Measurements from ENCODE around the gene VRK1. TPM values are rescaled to one million over a fixed set of nuclear protein-coding genes. Genes with fewer than 3 reads are reported as not detected.

VRK1 gene
- polyA plus RNA-seq, 1 of the 3 experiments (the other 2 are of a cell fraction) = 9.1 TPM

DNA sequence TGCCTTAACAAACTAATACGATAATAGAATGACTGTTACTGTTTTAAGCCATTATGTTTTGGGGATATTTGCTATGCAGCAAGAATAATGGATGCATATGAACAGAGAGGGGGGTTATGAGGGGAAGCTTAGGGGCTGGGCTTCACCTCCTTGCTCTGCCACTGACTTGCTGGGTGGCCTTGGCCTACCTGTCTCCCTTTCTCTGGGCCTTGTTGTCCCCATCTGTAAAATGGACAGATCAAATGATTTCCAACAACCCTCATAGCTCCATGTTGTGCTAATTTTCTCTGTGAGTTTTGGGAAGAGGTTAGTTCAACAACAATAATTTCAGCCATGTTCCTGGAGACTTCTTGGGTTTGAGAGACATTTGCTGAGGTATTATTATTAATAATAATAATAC, 119.6 kb downstream of the VRK1 start:
- ChIA-PET CTCF (no interaction called here), POLR2A (no interaction called here)
- H3K79me2 ChIP-seq (ENCODE audit: insufficient read depth) = no peaks in the 10 kb centered on the region
- no peak for TF ChIP-seq EP300 (IDR thresholded peaks at IDR 0.05; ENCODE audit: borderline replicate concordance in 1 of 2, low read depth in 1 of 2, low read length in 1 of 2)
- no peak for TF ChIP-seq MEF2A (IDR thresholded peaks at IDR 0.05; ENCODE audit: borderline replicate concordance, low read depth)
- TF ChIP-seq, protein P1, sequence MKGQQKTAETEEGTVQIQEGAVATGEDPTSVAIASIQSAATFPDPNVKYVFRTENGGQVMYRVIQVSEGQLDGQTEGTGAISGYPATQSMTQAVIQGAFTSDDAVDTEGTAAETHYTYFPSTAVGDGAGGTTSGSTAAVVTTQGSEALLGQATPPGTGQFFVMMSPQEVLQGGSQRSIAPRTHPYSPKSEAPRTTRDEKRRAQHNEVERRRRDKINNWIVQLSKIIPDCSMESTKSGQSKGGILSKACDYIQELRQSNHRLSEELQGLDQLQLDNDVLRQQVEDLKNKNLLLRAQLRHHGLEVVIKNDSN (IDR thresholded peaks at IDR 0.05; ENCODE audit: borderline replicate concordance, low read depth) = no peak
- TF ChIP-seq FOXM1 (IDR thresholded peaks at IDR 0.05; ENCODE audit: low read depth) = no peak
- no peaks in the 10 kb centered on the region for H3K9me2 ChIP-seq
- no peaks in the 10 kb centered on the region for H3K36me3 ChIP-seq (replicated peaks in 1 of 2; ENCODE audit: control insufficient read depth in 1 of 2, insufficient read depth in 2 of 2, low read length in 1 of 2)
- H3K27me3 ChIP-seq (ENCODE audit: insufficient read depth) = no peaks in the 10 kb centered on the region
- no peak overlapping the region for H3K9ac ChIP-seq
- no peaks in the 10 kb centered on the region for H3K9me3 ChIP-seq
- H3K4me1 ChIP-seq (ENCODE audit: control insufficient read depth in 1 of 2, insufficient read depth in 2 of 2, low read depth in 1 of 2, low read length in 1 of 2) = no peaks in the 10 kb centered on the region; a peak in 2 of 4 replicates
- no peak overlapping the region for H3K4me3 ChIP-seq (ENCODE audit: low read depth in 2 of 2, low read length in 1 of 2)
- no peaks in the 10 kb centered on the region for H4K20me1 ChIP-seq (ENCODE audit: insufficient read depth)
- DNase-seq = no peak
- H3F3A ChIP-seq (replicated peaks; ENCODE audit: insufficient read depth) = no peaks in the 10 kb centered on the region
- no peak overlapping the region for H2AFZ ChIP-seq (ENCODE audit: low read depth)
- H3K27ac ChIP-seq (ENCODE audit: low read depth in 2 of 2, low read length in 1 of 2) = no peak overlapping the region
- WGBS (ENCODE audit: low lambda C conversion rate) = 96% methylated on average over 1 of the region's 1 CpG
- no peak overlapping the region for H3K4me2 ChIP-seq

DNA sequence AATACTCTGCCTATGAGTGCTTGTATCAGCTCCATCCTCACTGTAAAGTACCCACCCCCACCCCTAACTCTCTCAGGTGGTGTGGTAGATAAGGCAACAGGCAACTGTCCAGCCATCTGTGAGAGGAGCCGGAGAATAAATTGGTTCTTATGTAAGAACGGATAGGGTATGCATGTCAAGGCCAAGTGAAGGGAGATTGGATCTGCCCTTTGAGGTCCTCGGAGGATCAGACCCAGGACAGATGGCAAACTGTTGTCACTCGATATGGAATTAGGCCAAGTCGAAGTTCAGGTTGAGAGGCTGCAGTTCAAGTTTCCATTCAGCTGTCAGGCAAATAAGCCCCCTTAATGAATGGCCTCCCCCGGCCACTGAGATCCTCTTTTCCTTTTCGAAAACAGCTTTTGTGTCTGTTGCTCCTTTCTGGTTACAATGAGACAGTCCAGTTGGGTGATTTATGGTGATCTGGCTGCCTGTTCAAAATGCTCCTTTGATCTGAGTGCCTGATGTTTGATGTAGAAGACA, 120.3 kb downstream of the VRK1 start:
- Histone ChIP-seq H3K27ac (ENCODE audit: low read depth in 2 of 2, low read length in 1 of 2) (no peak overlapping the region), H3F3A (replicated peaks; ENCODE audit: insufficient read depth) (no peaks in the 10 kb centered on the region), H3K27me3 (ENCODE audit: insufficient read depth) (no peaks in the 10 kb centered on the region), H3K9me2 (no peaks in the 10 kb centered on the region), H4K20me1 (ENCODE audit: insufficient read depth) (no peaks in the 10 kb centered on the region), H3K9me3 (no peaks in the 10 kb centered on the region), H3K9ac (no peak overlapping the region), H3K36me3 (replicated peaks in 1 of 2; ENCODE audit: control insufficient read depth in 1 of 2, insufficient read depth in 2 of 2, low read length in 1 of 2) (no peaks in the 10 kb centered on the region), H3K4me1 (ENCODE audit: control insufficient read depth in 1 of 2, insufficient read depth in 2 of 2, low read depth in 1 of 2, low read length in 1 of 2) (no peaks in the 10 kb centered on the region; a peak in 2 of 4 replicates), H3K79me2 (ENCODE audit: insufficient read depth) (no peaks in the 10 kb centered on the region), H3K4me3 (ENCODE audit: low read depth in 2 of 2, low read length in 1 of 2) (no peak overlapping the region), H2AFZ (ENCODE audit: low read depth) (no peak overlapping the region), H3K4me2 (no peak overlapping the region)
- no peak for DNase-seq
- WGBS (ENCODE audit: low lambda C conversion rate) = 88% methylated on average over 7 of the region's 7 CpGs
- TF ChIP-seq MXI1 (IDR thresholded peaks at IDR 0.05; ENCODE audit: low read depth, low read length) = no peak
- no peak for TF ChIP-seq GABPA (IDR thresholded peaks at IDR 0.05; ENCODE audit: low read depth)
- TF ChIP-seq EP300 (IDR thresholded peaks at IDR 0.05; ENCODE audit: borderline replicate concordance in 1 of 2, low read depth in 1 of 2, low read length in 1 of 2) = no peak
- TF ChIP-seq FOXJ3 (CRISPR knock-in tag; IDR thresholded peaks at IDR 0.05) = no peak
- TF ChIP-seq GATA2 (CRISPR knock-in tag; IDR thresholded peaks at IDR 0.05) = no peak
- TF ChIP-seq, protein P2, sequence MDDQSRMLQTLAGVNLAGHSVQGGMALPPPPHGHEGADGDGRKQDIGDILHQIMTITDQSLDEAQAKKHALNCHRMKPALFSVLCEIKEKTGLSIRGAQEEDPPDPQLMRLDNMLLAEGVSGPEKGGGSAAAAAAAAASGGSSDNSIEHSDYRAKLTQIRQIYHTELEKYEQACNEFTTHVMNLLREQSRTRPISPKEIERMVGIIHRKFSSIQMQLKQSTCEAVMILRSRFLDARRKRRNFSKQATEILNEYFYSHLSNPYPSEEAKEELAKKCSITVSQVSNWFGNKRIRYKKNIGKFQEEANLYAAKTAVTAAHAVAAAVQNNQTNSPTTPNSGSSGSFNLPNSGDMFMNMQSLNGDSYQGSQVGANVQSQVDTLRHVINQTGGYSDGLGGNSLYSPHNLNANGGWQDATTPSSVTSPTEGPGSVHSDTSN (IDR thresholded peaks at IDR 0.05) = no peak
- TF ChIP-seq, protein P3, sequence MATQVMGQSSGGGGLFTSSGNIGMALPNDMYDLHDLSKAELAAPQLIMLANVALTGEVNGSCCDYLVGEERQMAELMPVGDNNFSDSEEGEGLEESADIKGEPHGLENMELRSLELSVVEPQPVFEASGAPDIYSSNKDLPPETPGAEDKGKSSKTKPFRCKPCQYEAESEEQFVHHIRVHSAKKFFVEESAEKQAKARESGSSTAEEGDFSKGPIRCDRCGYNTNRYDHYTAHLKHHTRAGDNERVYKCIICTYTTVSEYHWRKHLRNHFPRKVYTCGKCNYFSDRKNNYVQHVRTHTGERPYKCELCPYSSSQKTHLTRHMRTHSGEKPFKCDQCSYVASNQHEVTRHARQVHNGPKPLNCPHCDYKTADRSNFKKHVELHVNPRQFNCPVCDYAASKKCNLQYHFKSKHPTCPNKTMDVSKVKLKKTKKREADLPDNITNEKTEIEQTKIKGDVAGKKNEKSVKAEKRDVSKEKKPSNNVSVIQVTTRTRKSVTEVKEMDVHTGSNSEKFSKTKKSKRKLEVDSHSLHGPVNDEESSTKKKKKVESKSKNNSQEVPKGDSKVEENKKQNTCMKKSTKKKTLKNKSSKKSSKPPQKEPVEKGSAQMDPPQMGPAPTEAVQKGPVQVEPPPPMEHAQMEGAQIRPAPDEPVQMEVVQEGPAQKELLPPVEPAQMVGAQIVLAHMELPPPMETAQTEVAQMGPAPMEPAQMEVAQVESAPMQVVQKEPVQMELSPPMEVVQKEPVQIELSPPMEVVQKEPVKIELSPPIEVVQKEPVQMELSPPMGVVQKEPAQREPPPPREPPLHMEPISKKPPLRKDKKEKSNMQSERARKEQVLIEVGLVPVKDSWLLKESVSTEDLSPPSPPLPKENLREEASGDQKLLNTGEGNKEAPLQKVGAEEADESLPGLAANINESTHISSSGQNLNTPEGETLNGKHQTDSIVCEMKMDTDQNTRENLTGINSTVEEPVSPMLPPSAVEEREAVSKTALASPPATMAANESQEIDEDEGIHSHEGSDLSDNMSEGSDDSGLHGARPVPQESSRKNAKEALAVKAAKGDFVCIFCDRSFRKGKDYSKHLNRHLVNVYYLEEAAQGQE (IDR thresholded peaks at IDR 0.05; ENCODE audit: low read depth, low read length) = no peak
- TF ChIP-seq SMC3 (IDR thresholded peaks at IDR 0.05; ENCODE audit: low read depth, low read length) = no peak
- TF ChIP-seq, protein P4, sequence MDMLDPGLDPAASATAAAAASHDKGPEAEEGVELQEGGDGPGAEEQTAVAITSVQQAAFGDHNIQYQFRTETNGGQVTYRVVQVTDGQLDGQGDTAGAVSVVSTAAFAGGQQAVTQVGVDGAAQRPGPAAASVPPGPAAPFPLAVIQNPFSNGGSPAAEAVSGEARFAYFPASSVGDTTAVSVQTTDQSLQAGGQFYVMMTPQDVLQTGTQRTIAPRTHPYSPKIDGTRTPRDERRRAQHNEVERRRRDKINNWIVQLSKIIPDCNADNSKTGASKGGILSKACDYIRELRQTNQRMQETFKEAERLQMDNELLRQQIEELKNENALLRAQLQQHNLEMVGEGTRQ (IDR thresholded peaks at IDR 0.05; ENCODE audit: borderline replicate concordance, low read depth, low read length) = no peak
- TF ChIP-seq FOXM1 (IDR thresholded peaks at IDR 0.05; ENCODE audit: low read depth) = no peak
- TF ChIP-seq NFIC (IDR thresholded peaks at IDR 0.05; ENCODE audit: borderline replicate concordance) = no peak
- ChIA-PET POLR2A (no interaction called here), CTCF (no interaction called here)

All from SK-N-SH (cell line).